NCI-H526 (cell line): ENCODE results near the gene CPEB1.
"Not testable (repeated sequence)": the region's sequence is repeated elsewhere in the genome, so short reads cannot be mapped to it uniquely, and the experiment has no call there.

Experiments
- DNase-seq, 2 experiments: peaks; one replicate each; lab custom pipeline; 2025; lab: John Stamatoyannopoulos, UW

CPEB1 gene

GRCh38 chr15:82649226-82649999 is 2.2 kb upstream of the CPEB1 start:
- DNase-seq = no peak

- DNase-seq = no peak
Observed at GRCh38 chr15:82648257-82649103, 1.3 kb upstream of the CPEB1 start.

- peak in 1 of 2 experiments; percentile 48 for DNase-seq
Observed at GRCh38 chr15:82647835-82648256, 683 bp upstream of the CPEB1 start.

GRCh38 chr15:82646250-82647044 is 716 bp downstream of the CPEB1 start:
- peak; percentile 58 to 86 for DNase-seq

- DNase-seq = not testable (repeated sequence)
Observed at GRCh38 chr15:82644967-82645852, 2.0 kb downstream of the CPEB1 start.

- DNase-seq = no peak
Observed at GRCh38 chr15:82643992-82644391, 3.2 kb downstream of the CPEB1 start.

- no peak for DNase-seq
Observed at GRCh38 chr15:82642656-82643055, 4.5 kb downstream of the CPEB1 start.

GRCh38 chr15:82641129-82641798 is 5.9 kb downstream of the CPEB1 start:
- DNase-seq = no peak

- DNase-seq = no peak
Observed at GRCh38 chr15:82640672-82641071, 6.5 kb downstream of the CPEB1 start.

GRCh38 chr15:82635798-82636197 is 11.4 kb downstream of the CPEB1 start:
- DNase-seq = no peak

GRCh38 chr15:82630033-82630432 is 17.1 kb downstream of the CPEB1 start:
- no peak for DNase-seq

GRCh38 chr15:82625136-82625535 is 22.0 kb downstream of the CPEB1 start:
- no peak for DNase-seq

GRCh38 chr15:82624438-82624837 is 22.7 kb downstream of the CPEB1 start:
- DNase-seq = no peak

GRCh38 chr15:82624008-82624407 is 23.2 kb downstream of the CPEB1 start:
- DNase-seq = no peak

- peak in 1 of 2 experiments; percentile 3 for DNase-seq
Observed at GRCh38 chr15:82621970-82622369, 25.2 kb downstream of the CPEB1 start.

- no peak for DNase-seq
Observed at GRCh38 chr15:82613747-82614146, 33.4 kb downstream of the CPEB1 start.

GRCh38 chr15:82611348-82611747 is 35.8 kb downstream of the CPEB1 start:
- no peak for DNase-seq

- DNase-seq = no peak
Observed at GRCh38 chr15:82602195-82602594, 45.0 kb downstream of the CPEB1 start.

GRCh38 chr15:82599862-82600261 is 47.3 kb downstream of the CPEB1 start:
- no peak for DNase-seq

- no peak for DNase-seq
Observed at GRCh38 chr15:82597815-82598214, 49.3 kb downstream of the CPEB1 start.

- DNase-seq = no peak
Observed at GRCh38 chr15:82595766-82596165, 51.4 kb downstream of the CPEB1 start.
